HEK293 (cell line): Measurements from ENCODE around the gene MTMR11.

Experiments used
- ELK4 ChIP-seq: IDR thresholded peaks from 2 replicates; pipeline ENCODE4 v1.6.1; 2011; ENCODE audit warnings: mild to moderate bottlenecking, low read depth, low read length, borderline replicate concordance
- FEZF1 ChIP-seq: fragments of 450-650 bp; formaldehyde crosslinking; IDR thresholded peaks from 2 replicates; pipeline ENCODE4 v1.5.1; 2016; ENCODE audit warnings: missing biosample characterization, missing genetic modification characterization
- GLIS2 ChIP-seq: fragments of 450-650 bp; formaldehyde crosslinking; IDR thresholded peaks from 2 replicates; pipeline ENCODE4 v1.5.1; 2016; ENCODE audit warnings: missing biosample characterization, missing genetic modification characterization
- HIC1 ChIP-seq: fragments of 450-650 bp; formaldehyde crosslinking; IDR thresholded peaks from 2 replicates; pipeline ENCODE4 v1.5.1; 2016; ENCODE audit warnings: missing biosample characterization, missing genetic modification characterization
- HOXA7 ChIP-seq: sonication (generic); formaldehyde crosslinking; IDR thresholded peaks from 2 replicates; pipeline ENCODE4 v1.8.1; 2022; ENCODE audit warnings: missing genetic modification reagents, borderline replicate concordance
- KLF10 ChIP-seq: fragments of 450-650 bp; IDR thresholded peaks from 2 replicates; pipeline ENCODE4 v1.5.1; 2018; ENCODE audit warnings: missing biosample characterization, mild to moderate bottlenecking, missing genetic modification characterization
- KLF17 ChIP-seq: fragments of 450-650 bp; formaldehyde crosslinking; IDR thresholded peaks from 2 replicates; pipeline ENCODE4 v1.5.1; 2016; ENCODE audit warnings: missing biosample characterization, missing genetic modification characterization
- MZF1 ChIP-seq: fragments of 450-650 bp; formaldehyde crosslinking; IDR thresholded peaks from 2 replicates; pipeline ENCODE4 v1.5.1; 2017; ENCODE audit warnings: missing biosample characterization, missing genetic modification characterization, borderline replicate concordance
- OSR2 ChIP-seq: fragments of 450-650 bp; formaldehyde crosslinking; IDR thresholded peaks from 2 replicates; pipeline ENCODE4 v1.5.1; 2016; ENCODE audit warnings: missing biosample characterization, missing genetic modification characterization
- PRDM10 ChIP-seq: fragments of 450-650 bp; formaldehyde crosslinking; IDR thresholded peaks from 2 replicates; pipeline ENCODE4 v1.5.1; 2016; ENCODE audit warnings: missing biosample characterization, missing genetic modification characterization
- SCRT2 ChIP-seq: fragments of 450-650 bp; formaldehyde crosslinking; IDR thresholded peaks from 2 replicates; pipeline ENCODE4 v1.5.1; 2016; ENCODE audit warnings: missing biosample characterization, missing genetic modification characterization
- YY1 ChIP-seq: fragments of 450-650 bp; formaldehyde crosslinking; IDR thresholded peaks from 2 replicates; pipeline ENCODE4 v1.5.1; 2018; ENCODE audit warnings: missing biosample characterization, missing genetic modification characterization
- ZBTB1 ChIP-seq: fragments of 450-650 bp; formaldehyde crosslinking; IDR thresholded peaks from 2 replicates; pipeline ENCODE4 v1.5.1; 2016; ENCODE audit warnings: missing biosample characterization, missing genetic modification characterization
- ZBTB20 ChIP-seq: fragments of 450-650 bp; formaldehyde crosslinking; IDR thresholded peaks from 2 replicates; pipeline ENCODE4 v1.5.1; 2016; ENCODE audit warnings: missing biosample characterization, missing genetic modification characterization
- ZFP41 ChIP-seq: fragments of 450-650 bp; formaldehyde crosslinking; IDR thresholded peaks from 2 replicates; pipeline ENCODE4 v1.5.1; 2016; ENCODE audit warnings: missing biosample characterization, missing genetic modification characterization, borderline replicate concordance
- ZIC2 ChIP-seq: fragments of 450-650 bp; formaldehyde crosslinking; IDR thresholded peaks from 2 replicates; pipeline ENCODE4 v1.5.1; 2016; ENCODE audit warnings: missing biosample characterization, missing genetic modification characterization
- ZNF114 ChIP-seq: fragments of 450-650 bp; formaldehyde crosslinking; IDR thresholded peaks from 2 replicates; pipeline ENCODE4 v1.5.0; 2017; ENCODE audit warnings: missing biosample characterization, missing genetic modification characterization
- ZNF175 ChIP-seq: fragments of 450-650 bp; formaldehyde crosslinking; IDR thresholded peaks from 2 replicates; pipeline ENCODE4 v1.5.1; 2016; ENCODE audit warnings: missing biosample characterization, missing genetic modification characterization
- ZNF202 ChIP-seq: fragments of 450-650 bp; formaldehyde crosslinking; IDR thresholded peaks from 2 replicates; pipeline ENCODE4 v1.5.1; 2016; ENCODE audit warnings: missing biosample characterization, missing genetic modification characterization, borderline replicate concordance
- ZNF223 ChIP-seq: fragments of 450-650 bp; formaldehyde crosslinking; IDR thresholded peaks from 2 replicates; pipeline ENCODE4 v1.5.1; 2016; ENCODE audit warnings: missing biosample characterization, missing genetic modification characterization
- ZNF335 ChIP-seq: fragments of 450-650 bp; formaldehyde crosslinking; conservative IDR thresholded peaks from 2 replicates; pipeline ENCODE4 v1.5.1; 2016; ENCODE audit warnings: missing biosample characterization, missing genetic modification characterization
- ZNF341 ChIP-seq: fragments of 450-650 bp; formaldehyde crosslinking; IDR thresholded peaks from 2 replicates; pipeline ENCODE4; 2016; ENCODE audit warnings: low read depth, missing biosample characterization, missing genetic modification characterization
- ZNF394 ChIP-seq: fragments of 450-650 bp; formaldehyde crosslinking; IDR thresholded peaks from 2 replicates; pipeline ENCODE4 v1.5.1; 2016; ENCODE audit warnings: missing biosample characterization, missing genetic modification characterization, mild to moderate bottlenecking, moderate library complexity, borderline replicate concordance
- ZNF426 ChIP-seq: fragments of 450-650 bp; formaldehyde crosslinking; IDR thresholded peaks from 2 replicates; pipeline ENCODE4 v1.5.1; 2017; ENCODE audit warnings: missing biosample characterization, missing genetic modification characterization, mild to moderate bottlenecking, inconsistent platforms, moderate library complexity
- ZNF449 ChIP-seq: fragments of 450-650 bp; formaldehyde crosslinking; IDR thresholded peaks from 2 replicates; pipeline ENCODE4 v1.5.1; 2017; ENCODE audit warnings: missing biosample characterization, mild to moderate bottlenecking, missing genetic modification characterization, moderate library complexity
- ZNF510 ChIP-seq: fragments of 450-650 bp; formaldehyde crosslinking; IDR thresholded peaks from 2 replicates; pipeline ENCODE4 v1.5.1; 2018; ENCODE audit warnings: mild to moderate bottlenecking, missing genetic modification characterization, missing biosample characterization; ENCODE audit not compliant: insufficient replicate concordance
- ZNF561 ChIP-seq: fragments of 450-650 bp; IDR thresholded peaks from 2 replicates; pipeline ENCODE4 v1.5.1; 2018; ENCODE audit warnings: missing biosample characterization, missing genetic modification characterization, borderline replicate concordance
- ZNF610 ChIP-seq: fragments of 450-650 bp; formaldehyde crosslinking; IDR thresholded peaks from 2 replicates; pipeline ENCODE4 v1.5.1; 2016; ENCODE audit warnings: missing biosample characterization, missing genetic modification characterization, borderline replicate concordance
- ZNF629 ChIP-seq: fragments of 450-650 bp; formaldehyde crosslinking; IDR thresholded peaks from 2 replicates; pipeline ENCODE4 v1.5.1; 2017; ENCODE audit warnings: missing biosample characterization, missing genetic modification characterization
- ZNF677 ChIP-seq: fragments of 450-650 bp; IDR thresholded peaks from 2 replicates; pipeline ENCODE4 v1.5.0; 2018; ENCODE audit warnings: missing biosample characterization, mild to moderate bottlenecking, missing genetic modification characterization, moderate library complexity
- ZNF768 ChIP-seq: fragments of 450-650 bp; formaldehyde crosslinking; IDR thresholded peaks from 2 replicates; pipeline ENCODE4 v1.5.1; 2018; ENCODE audit warnings: missing biosample characterization, mild to moderate bottlenecking, missing genetic modification characterization
- ZXDB ChIP-seq: fragments of 450-650 bp; formaldehyde crosslinking; IDR thresholded peaks from 2 replicates; pipeline ENCODE4 v1.5.1; 2016; ENCODE audit warnings: missing biosample characterization, missing genetic modification characterization

The MTMR11 gene

GRCh38 chr1:149917571-149918144 lies 19.0 kb downstream of the MTMR11 start, which contains the start of gene SV2A (continued):
- TF ChIP-seq KLF17 (tag by site-specific recombination) = 0 out of 2 replicates have a peak, but pooled peaks have one; percentile 24
- no peak for TF ChIP-seq YY1 (tag by site-specific recombination)
- TF ChIP-seq ZBTB20 (tag by site-specific recombination) = peak; percentile 59
- no peak for TF ChIP-seq ZFP41 (tag by site-specific recombination)
- no peak for TF ChIP-seq ZNF114 (tag by site-specific recombination)
- TF ChIP-seq ZNF335 (tag by site-specific recombination) = peak; percentile 77
- no peak for TF ChIP-seq ZNF202 (tag by site-specific recombination)
- TF ChIP-seq SCRT2 = no peak
- TF ChIP-seq ZNF175 (tag by site-specific recombination) = no peak
- TF ChIP-seq ZNF768 (tag by site-specific recombination) = no peak
- TF ChIP-seq HIC1 (tag by site-specific recombination) = peak; percentile 36; the same call in 1 of the 2 replicates
- peak; percentile 98 for TF ChIP-seq PRDM10 (tag by site-specific recombination)
- peak; percentile 85 for TF ChIP-seq GLIS2 (tag by site-specific recombination)
- TF ChIP-seq ZNF629 (tag by site-specific recombination) = 0 out of 2 replicates have a peak, but pooled peaks have one; percentile 16
- TF ChIP-seq ZNF677 (tag by site-specific recombination) = no peak
- no peak for TF ChIP-seq HOXA7 (CRISPR knock-in tag)
- TF ChIP-seq FEZF1 = 0 out of 2 replicates have a peak, but pooled peaks have one; percentile 49
- TF ChIP-seq ZXDB (tag by site-specific recombination) = no peak
- TF ChIP-seq KLF10 = no peak
- no peak for TF ChIP-seq ZNF223 (tag by site-specific recombination)
- no peak for TF ChIP-seq ZNF449 (tag by site-specific recombination)
- no peak for TF ChIP-seq ZNF510 (tag by site-specific recombination)
- no peak for TF ChIP-seq ZNF561
- TF ChIP-seq ZBTB1 (tag by site-specific recombination) = no peak
- no peak for TF ChIP-seq ZNF426 (tag by site-specific recombination)
- TF ChIP-seq ZIC2 = no peak
- no peak for TF ChIP-seq ZNF610 (tag by site-specific recombination)
- 0 out of 2 replicates have a peak, but pooled peaks have one; percentile 12 for TF ChIP-seq ZNF394 (tag by site-specific recombination)
- TF ChIP-seq ELK4 = no peak
- 0 out of 2 replicates have a peak, but pooled peaks have one; percentile 41 for TF ChIP-seq MZF1 (tag by site-specific recombination)
- peak; percentile 94 for TF ChIP-seq ZNF341 (tag by site-specific recombination)
- TF ChIP-seq OSR2 (tag by site-specific recombination) = no peak
